ENCODE measurements around the gene HOXB5. TPM values are rescaled to one million over a fixed set of nuclear protein-coding genes. Genes with fewer than 3 reads are reported as not detected.

The HOXB5 gene
- 19.8 TPM for total RNA-seq (2021; ENCODE audit: unreplicated experiment)
- 6.5 and 12.0 TPM in 2 replicates for polyA plus RNA-seq (2012)
- percentile 93 among the genes with signal in this experiment for Bru-seq, nascent RNA
- percentile 94 among the genes with signal in this experiment for BruChase-seq, experiment 1, labeled RNA remaining after a 6-hour chase
- BruChase-seq, experiment 2, labeled RNA remaining after a 2-hour chase = percentile 98 among the genes with signal in this experiment
- long read RNA-seq, partial matches to known transcripts = 0 of 8 reads
- long read RNA-seq, other reads (novel, unspliced or antisense) = 6 of 8 reads

GRCh38 chr17:48593126-48593829, at the start of gene HOXB5:
Gene HOXB5 (minus strand): TSS chr17:48593779. CDS start chr17:48593682, 97 bp downstream.
- intact Hi-C loops (cut with micrococcal nuclease) = no loop called here
- ATAC-seq (peak; percentile 3; the same call in 1 of the 2 replicates), DNase-seq (ENCODE audit: low read depth, low spot score) (no peak)
- H3K4me2 ChIP-seq (ENCODE audit: low read length) = no peak within 1 kb of the TSS
- TF ChIP-seq, protein P1, sequence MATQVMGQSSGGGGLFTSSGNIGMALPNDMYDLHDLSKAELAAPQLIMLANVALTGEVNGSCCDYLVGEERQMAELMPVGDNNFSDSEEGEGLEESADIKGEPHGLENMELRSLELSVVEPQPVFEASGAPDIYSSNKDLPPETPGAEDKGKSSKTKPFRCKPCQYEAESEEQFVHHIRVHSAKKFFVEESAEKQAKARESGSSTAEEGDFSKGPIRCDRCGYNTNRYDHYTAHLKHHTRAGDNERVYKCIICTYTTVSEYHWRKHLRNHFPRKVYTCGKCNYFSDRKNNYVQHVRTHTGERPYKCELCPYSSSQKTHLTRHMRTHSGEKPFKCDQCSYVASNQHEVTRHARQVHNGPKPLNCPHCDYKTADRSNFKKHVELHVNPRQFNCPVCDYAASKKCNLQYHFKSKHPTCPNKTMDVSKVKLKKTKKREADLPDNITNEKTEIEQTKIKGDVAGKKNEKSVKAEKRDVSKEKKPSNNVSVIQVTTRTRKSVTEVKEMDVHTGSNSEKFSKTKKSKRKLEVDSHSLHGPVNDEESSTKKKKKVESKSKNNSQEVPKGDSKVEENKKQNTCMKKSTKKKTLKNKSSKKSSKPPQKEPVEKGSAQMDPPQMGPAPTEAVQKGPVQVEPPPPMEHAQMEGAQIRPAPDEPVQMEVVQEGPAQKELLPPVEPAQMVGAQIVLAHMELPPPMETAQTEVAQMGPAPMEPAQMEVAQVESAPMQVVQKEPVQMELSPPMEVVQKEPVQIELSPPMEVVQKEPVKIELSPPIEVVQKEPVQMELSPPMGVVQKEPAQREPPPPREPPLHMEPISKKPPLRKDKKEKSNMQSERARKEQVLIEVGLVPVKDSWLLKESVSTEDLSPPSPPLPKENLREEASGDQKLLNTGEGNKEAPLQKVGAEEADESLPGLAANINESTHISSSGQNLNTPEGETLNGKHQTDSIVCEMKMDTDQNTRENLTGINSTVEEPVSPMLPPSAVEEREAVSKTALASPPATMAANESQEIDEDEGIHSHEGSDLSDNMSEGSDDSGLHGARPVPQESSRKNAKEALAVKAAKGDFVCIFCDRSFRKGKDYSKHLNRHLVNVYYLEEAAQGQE (IDR thresholded peaks at IDR 0.05; ENCODE audit: low read depth) = no peak
- no peak for TF ChIP-seq CBX3 (IDR thresholded peaks at IDR 0.05; ENCODE audit: low read depth)
- no peak for TF ChIP-seq FOSL1 (IDR thresholded peaks at IDR 0.05; ENCODE audit: low read depth)
- TF ChIP-seq, protein P2, sequence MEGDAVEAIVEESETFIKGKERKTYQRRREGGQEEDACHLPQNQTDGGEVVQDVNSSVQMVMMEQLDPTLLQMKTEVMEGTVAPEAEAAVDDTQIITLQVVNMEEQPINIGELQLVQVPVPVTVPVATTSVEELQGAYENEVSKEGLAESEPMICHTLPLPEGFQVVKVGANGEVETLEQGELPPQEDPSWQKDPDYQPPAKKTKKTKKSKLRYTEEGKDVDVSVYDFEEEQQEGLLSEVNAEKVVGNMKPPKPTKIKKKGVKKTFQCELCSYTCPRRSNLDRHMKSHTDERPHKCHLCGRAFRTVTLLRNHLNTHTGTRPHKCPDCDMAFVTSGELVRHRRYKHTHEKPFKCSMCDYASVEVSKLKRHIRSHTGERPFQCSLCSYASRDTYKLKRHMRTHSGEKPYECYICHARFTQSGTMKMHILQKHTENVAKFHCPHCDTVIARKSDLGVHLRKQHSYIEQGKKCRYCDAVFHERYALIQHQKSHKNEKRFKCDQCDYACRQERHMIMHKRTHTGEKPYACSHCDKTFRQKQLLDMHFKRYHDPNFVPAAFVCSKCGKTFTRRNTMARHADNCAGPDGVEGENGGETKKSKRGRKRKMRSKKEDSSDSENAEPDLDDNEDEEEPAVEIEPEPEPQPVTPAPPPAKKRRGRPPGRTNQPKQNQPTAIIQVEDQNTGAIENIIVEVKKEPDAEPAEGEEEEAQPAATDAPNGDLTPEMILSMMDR (IDR thresholded peaks at IDR 0.05 in 2 of 3, conservative IDR thresholded peaks at IDR 0.05 in 1 of 3; ENCODE audit: borderline replicate concordance in 1 of 3, insufficient read depth in 1 of 3, low read depth in 2 of 3, low read length in 2 of 3) = no peak
- TF ChIP-seq EZH2 (IDR thresholded peaks at IDR 0.05) = no peak
- no peak for TF ChIP-seq JUND (IDR thresholded peaks at IDR 0.05)
- TF ChIP-seq TCF7L2 (IDR thresholded peaks at IDR 0.05; ENCODE audit: borderline replicate concordance, extremely low read depth, insufficient read depth, insufficient read length) = no peak
- TF ChIP-seq EZH2phosphoT487 (IDR thresholded peaks at IDR 0.05; ENCODE audit: borderline replicate concordance) = no peak
- TF ChIP-seq ELF1 (IDR thresholded peaks at IDR 0.05; ENCODE audit: borderline replicate concordance, low read depth) = no peak
- TF ChIP-seq ZBTB33 (IDR thresholded peaks at IDR 0.05; ENCODE audit: extremely low read depth, insufficient replicate concordance, low read length) = no peak
- TF ChIP-seq ATF3 (IDR thresholded peaks at IDR 0.05) = no peak
- TF ChIP-seq POLR2AphosphoS5 (IDR thresholded peaks at IDR 0.05; ENCODE audit: low read depth, low read length) = no peak
- H3K27me3 ChIP-seq (ENCODE audit: insufficient read depth, low read length) = no peaks in the 10 kb centered on the region
- H3K79me2 ChIP-seq (ENCODE audit: insufficient read depth, low read length) = peaks cover 65% of the 10 kb centered on the region
- H2AFZ ChIP-seq (ENCODE audit: low read depth, low read length, poor library complexity, severe bottlenecking) = no peak within 1 kb of the TSS
- H3K4me1 ChIP-seq (ENCODE audit: control insufficient read depth in 1 of 2, insufficient read depth in 2 of 2, low read length in 2 of 2) = peaks cover 0 to 14% of the 10 kb centered on the region in 2 experiments; a peak in 2 of 4 replicates
- ChIA-PET POLR2A (no interaction called here), RAD21 (ENCODE audit: low non-redundant PET in 1 of 2, low total read pairs in 2 of 2, uncharacterized antibody in 2 of 2, unreplicated experiment in 2 of 2) (interaction anchor here (0.6 to 1.3 kb wide), 5 partner anchors 92 to 570 kb away, joined by 3 to 5 read pairs (median 3); no protein-coding TSS in a partner anchor), CTCF (interaction anchor here (1.0 to 2.2 kb wide), 4 partner anchors 20 to 330 kb away, joined by 5 to 9 read pairs (median 5); no protein-coding TSS in a partner anchor)
- peaks cover 23 to 30% of the 10 kb centered on the region in 2 experiments; a peak in 3 of 4 replicates for H3K36me3 ChIP-seq (ENCODE audit: control insufficient read depth in 1 of 2, insufficient read depth in 2 of 2, low read length in 2 of 2)
- no peaks in the 10 kb centered on the region for H3K9me3 ChIP-seq (ENCODE audit: control insufficient read depth in 1 of 2, insufficient read depth in 1 of 2, low read depth in 1 of 2, low read length in 2 of 2)
- H4K20me1 ChIP-seq (ENCODE audit: insufficient read depth) = no peaks in the 10 kb centered on the region
- H3K9ac ChIP-seq (ENCODE audit: low read length) = no peak within 1 kb of the TSS
- no peak within 1 kb of the TSS for H3K27ac ChIP-seq (ENCODE audit: low read depth, low read length)
- no TSS peak for BruUV-seq (replicated peaks)
- no peak within 1 kb of the TSS for H3K4me3 ChIP-seq (replicated peaks in 1 of 2; ENCODE audit: low read depth in 1 of 2, low read length in 2 of 2)
- H3K9me2 ChIP-seq (ENCODE audit: insufficient read depth) = no peaks in the 10 kb centered on the region

All from HCT116 (cell line).